OCI-LY3 (cell line): ENCODE measurements around the gene EFNB2.

Experiments used
- H2AFZ ChIP-seq: fragments of 200-600, 300-600 bp; shearing (Covaris generic); 2 replicates; pipeline ENCODE4 v1.6.0; 2014; ENCODE audit warnings: antibody characterized with exemption, low read depth, low read length
- H3K27ac ChIP-seq: fragments of 200-600, 300-600 bp; sonication (generic); 2 replicates; pipeline ENCODE4 v1.5.1; 2014; ENCODE audit warnings: mild to moderate bottlenecking, low read length, moderate library complexity, mixed read lengths
- H3K27me3 ChIP-seq: fragments of 200-600, 300-600 bp; sonication (generic); 2 replicates; pipeline ENCODE4 v1.6.1; 2014; ENCODE audit warnings: low read depth, low read length, mixed read lengths
- H3K36me3 ChIP-seq: fragments of 200-600, 300-600 bp; sonication (generic); replicated peaks from 2 replicates; pipeline ENCODE3; 2014; ENCODE audit warnings: low read depth, low read length, mixed read lengths
- H3K4me1 ChIP-seq: fragments of 300-600, 200-600 bp; sonication (generic); 2 replicates; pipeline ENCODE4 v1.6.1; 2014; ENCODE audit warnings: low read length, mixed read lengths
- H3K4me2 ChIP-seq: fragments of 200-600, 300-600 bp; sonication (generic); 2 replicates; pipeline ENCODE4 v1.6.1; 2014; ENCODE audit warnings: low read length, mixed read lengths
- H3K4me3 ChIP-seq: fragments of 300-600, 200-600 bp; sonication (generic); 2 replicates; pipeline ENCODE4 v1.5.1; 2014; ENCODE audit warnings: antibody characterized with exemption, mild to moderate bottlenecking, low read length, moderate library complexity
- H3K79me2 ChIP-seq: fragments of 300-600, 200-600 bp; shearing (Covaris generic); 2 replicates; pipeline ENCODE4 v1.6.1; 2014; ENCODE audit warnings: mild to moderate bottlenecking, low read length, mixed read lengths
- H3K9ac ChIP-seq: fragments of 300-600, 200-600 bp; shearing (Covaris generic); 2 replicates; pipeline ENCODE4 v1.6.0; 2014; ENCODE audit warnings: mild to moderate bottlenecking, low read length, moderate library complexity
- H3K9me3 ChIP-seq: fragments of 200-600, 300-600 bp; shearing (Covaris generic); 2 replicates; pipeline ENCODE4 v1.6.1; 2014; ENCODE audit warnings: low read length, mixed read lengths; ENCODE audit not compliant: insufficient read depth
- H4K20me1 ChIP-seq: fragments of 200-600, 300-600 bp; sonication (generic); 2 replicates; pipeline ENCODE4 v1.6.1; 2016; ENCODE audit warnings: low read length, mixed read lengths; ENCODE audit not compliant: insufficient read depth
- EZH2phosphoT487 ChIP-seq: fragments of 200-600 bp; shearing (Covaris generic); IDR thresholded peaks from 2 replicates; pipeline ENCODE4 v1.6.1; 2018; ENCODE audit warnings: antibody characterized with exemption, mixed run types, low read depth
- TF ChIP-seq, protein P1 (sequence below): fragments of 200-600, 300-600 bp; sonication (generic); IDR thresholded peaks from 2 replicates; pipeline ENCODE4 v1.5.1; 2014; ENCODE audit warnings: antibody characterized with exemption, low read length, low read depth

EFNB2 gene

DNA sequence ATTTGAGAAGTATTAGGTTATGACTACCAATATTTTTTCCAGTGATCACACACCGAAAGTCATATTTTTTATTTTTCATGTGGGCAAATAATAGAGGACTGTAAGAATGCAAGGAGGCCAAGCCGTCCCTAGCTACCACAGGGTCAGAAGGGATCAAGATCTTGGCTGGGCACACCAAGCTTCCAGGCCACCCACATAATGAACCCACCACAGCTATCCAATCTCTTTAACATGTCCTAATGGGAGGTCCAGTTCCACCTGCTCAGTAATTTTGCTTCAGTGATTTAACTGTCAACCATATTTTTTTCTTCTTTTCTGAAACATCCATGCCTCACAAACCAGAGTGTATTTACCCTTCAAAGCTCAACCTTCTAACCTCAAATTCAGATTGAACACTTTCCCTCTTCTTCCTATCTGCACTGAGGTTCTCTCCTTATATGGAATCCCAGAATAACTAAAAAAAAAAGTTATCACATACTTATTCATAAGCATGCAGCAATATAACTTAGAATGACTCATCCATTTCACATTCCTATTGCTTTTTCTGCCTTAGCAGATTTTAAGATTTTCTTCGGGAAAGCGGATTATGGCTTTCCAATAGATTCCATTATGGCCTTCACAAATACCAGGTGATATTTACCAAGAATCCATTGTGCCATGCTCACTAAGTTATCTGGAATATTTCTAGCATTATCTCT lies 20.3 kb upstream of the EFNB2 start:
- H4K20me1 ChIP-seq: peaks cover 75% of the 10 kb centered on the region
- TF ChIP-seq, protein P1, sequence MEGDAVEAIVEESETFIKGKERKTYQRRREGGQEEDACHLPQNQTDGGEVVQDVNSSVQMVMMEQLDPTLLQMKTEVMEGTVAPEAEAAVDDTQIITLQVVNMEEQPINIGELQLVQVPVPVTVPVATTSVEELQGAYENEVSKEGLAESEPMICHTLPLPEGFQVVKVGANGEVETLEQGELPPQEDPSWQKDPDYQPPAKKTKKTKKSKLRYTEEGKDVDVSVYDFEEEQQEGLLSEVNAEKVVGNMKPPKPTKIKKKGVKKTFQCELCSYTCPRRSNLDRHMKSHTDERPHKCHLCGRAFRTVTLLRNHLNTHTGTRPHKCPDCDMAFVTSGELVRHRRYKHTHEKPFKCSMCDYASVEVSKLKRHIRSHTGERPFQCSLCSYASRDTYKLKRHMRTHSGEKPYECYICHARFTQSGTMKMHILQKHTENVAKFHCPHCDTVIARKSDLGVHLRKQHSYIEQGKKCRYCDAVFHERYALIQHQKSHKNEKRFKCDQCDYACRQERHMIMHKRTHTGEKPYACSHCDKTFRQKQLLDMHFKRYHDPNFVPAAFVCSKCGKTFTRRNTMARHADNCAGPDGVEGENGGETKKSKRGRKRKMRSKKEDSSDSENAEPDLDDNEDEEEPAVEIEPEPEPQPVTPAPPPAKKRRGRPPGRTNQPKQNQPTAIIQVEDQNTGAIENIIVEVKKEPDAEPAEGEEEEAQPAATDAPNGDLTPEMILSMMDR: no peak
- no peak for TF ChIP-seq EZH2phosphoT487
- H3K27me3 ChIP-seq: no peaks in the 10 kb centered on the region
- no peak overlapping the region for H3K4me2 ChIP-seq
- H3K9me3 ChIP-seq: no peaks in the 10 kb centered on the region
- no peak overlapping the region for H3K9ac ChIP-seq
- H2AFZ ChIP-seq: no peak overlapping the region
- H3K36me3 ChIP-seq: peaks cover 76% of the 10 kb centered on the region
- peaks cover 100% of the 10 kb centered on the region for H3K79me2 ChIP-seq
- H3K4me1 ChIP-seq: peaks cover 9% of the 10 kb centered on the region
- no peak overlapping the region for H3K4me3 ChIP-seq
- no peak overlapping the region for H3K27ac ChIP-seq

DNA sequence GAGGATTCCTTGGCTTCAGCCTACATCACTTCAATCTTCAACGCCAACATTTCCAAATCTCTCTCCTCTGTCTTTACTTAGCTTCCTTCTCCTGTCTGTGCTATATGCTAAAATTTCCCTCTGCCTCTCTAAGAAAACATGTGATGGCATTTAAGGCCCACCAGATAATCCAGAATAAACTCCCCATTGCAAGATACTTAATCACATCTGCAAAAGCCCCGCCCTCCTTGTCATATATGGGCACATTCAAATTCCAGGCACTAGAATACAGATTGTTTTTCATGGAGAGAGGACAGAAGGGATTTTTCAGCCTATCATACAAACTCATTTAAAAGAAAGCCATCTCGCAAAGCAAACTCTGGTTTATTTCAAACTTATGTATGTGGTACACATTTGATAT lies 16.3 kb upstream of the EFNB2 start:
- Histone ChIP-seq H3K27ac (no peak overlapping the region), H2AFZ (no peak overlapping the region), H3K4me3 (no peak overlapping the region), H3K4me2 (no peak overlapping the region), H3K79me2 (peaks cover 100% of the 10 kb centered on the region), H3K27me3 (no peaks in the 10 kb centered on the region), H3K36me3 (peaks cover 75% of the 10 kb centered on the region), H4K20me1 (peaks cover 78% of the 10 kb centered on the region), H3K4me1 (peaks cover 6% of the 10 kb centered on the region; the same call in 1 of the 2 replicates), H3K9ac (no peak overlapping the region), H3K9me3 (no peaks in the 10 kb centered on the region)
- TF ChIP-seq, protein P1: no peak
- no peak for TF ChIP-seq EZH2phosphoT487

DNA sequence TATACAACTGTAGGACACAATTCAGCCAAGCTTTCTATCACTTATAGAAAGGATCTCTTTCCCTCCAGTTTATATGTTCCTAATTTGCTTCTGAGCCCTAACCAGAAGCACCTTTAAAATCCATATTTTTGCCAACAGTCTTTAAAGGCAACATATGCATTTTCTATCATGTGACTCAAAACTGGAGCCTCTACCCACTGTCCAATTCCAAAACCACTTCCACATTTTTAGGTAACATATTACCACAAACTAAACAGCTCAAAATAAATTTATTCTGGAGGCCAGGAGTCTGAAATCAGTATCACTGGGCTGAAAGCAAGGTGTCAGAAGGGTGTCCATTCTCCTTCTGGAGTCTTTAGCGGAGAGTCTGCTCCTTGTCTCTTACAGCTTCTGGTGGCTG lies 15.9 kb upstream of the EFNB2 start:
- H3K4me3 ChIP-seq: no peak overlapping the region
- H4K20me1 ChIP-seq: peaks cover 81% of the 10 kb centered on the region
- H3K27ac ChIP-seq: no peak overlapping the region
- no peak overlapping the region for H3K4me2 ChIP-seq
- H2AFZ ChIP-seq: no peak overlapping the region
- H3K36me3 ChIP-seq: peaks cover 75% of the 10 kb centered on the region
- H3K79me2 ChIP-seq: peaks cover 100% of the 10 kb centered on the region
- H3K9ac ChIP-seq: no peak overlapping the region
- H3K27me3 ChIP-seq: no peaks in the 10 kb centered on the region
- no peaks in the 10 kb centered on the region for H3K9me3 ChIP-seq
- TF ChIP-seq, protein P1: no peak
- TF ChIP-seq EZH2phosphoT487: no peak
- H3K4me1 ChIP-seq: peaks cover 6% of the 10 kb centered on the region; the same call in 1 of the 2 replicates

DNA sequence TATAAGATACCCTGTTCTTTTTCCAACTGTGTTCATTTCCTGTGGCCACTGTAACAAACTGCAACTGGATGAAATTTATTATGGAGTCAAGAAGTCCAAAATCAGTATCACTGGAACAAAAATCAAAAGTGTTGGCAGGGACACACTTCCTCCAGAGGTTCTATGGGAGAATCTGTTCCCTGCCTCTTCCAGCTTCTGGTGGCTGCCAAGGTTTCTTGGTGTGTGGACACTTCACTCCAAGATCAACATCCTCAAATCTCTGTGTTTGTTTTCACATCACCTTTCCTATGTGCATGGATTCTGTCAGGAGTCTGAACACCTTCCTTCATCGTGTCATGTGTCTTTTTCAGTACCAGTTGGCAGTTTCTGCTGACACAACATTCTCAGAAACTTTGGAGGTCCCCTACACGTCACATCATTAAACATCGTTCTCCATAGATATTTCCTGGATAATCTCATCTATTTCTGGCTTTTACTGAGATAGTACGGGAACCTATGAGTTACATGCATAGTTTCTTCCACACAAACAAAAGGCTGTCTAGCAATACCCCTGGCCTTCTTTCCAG lies 15.2 kb upstream of the EFNB2 start:
- Histone ChIP-seq H3K9me3 (no peaks in the 10 kb centered on the region), H3K4me2 (no peak overlapping the region), H3K27ac (no peak overlapping the region), H4K20me1 (peaks cover 81% of the 10 kb centered on the region), H3K36me3 (peaks cover 75% of the 10 kb centered on the region), H3K79me2 (peaks cover 100% of the 10 kb centered on the region), H2AFZ (no peak overlapping the region), H3K9ac (no peak overlapping the region), H3K4me1 (peaks cover 6% of the 10 kb centered on the region; the same call in 1 of the 2 replicates), H3K4me3 (no peak overlapping the region), H3K27me3 (no peaks in the 10 kb centered on the region)
- TF ChIP-seq, protein P1: no peak
- TF ChIP-seq EZH2phosphoT487: no peak
